Activated gamma-delta T cell treated with Interleukin-2 at 50 U/mL for 16 hours (primary cell): Measurements from ENCODE around the gene DLL1.
"Not testable (repeated sequence)": the region's sequence is repeated elsewhere in the genome, so short reads cannot be mapped to it uniquely, and the experiment has no call there.

Experiments used
- DNase-seq: peaks from one replicate; pipeline ENCODE4 v3.0.0-alpha.2; 2020

The DLL1 gene

DNA sequence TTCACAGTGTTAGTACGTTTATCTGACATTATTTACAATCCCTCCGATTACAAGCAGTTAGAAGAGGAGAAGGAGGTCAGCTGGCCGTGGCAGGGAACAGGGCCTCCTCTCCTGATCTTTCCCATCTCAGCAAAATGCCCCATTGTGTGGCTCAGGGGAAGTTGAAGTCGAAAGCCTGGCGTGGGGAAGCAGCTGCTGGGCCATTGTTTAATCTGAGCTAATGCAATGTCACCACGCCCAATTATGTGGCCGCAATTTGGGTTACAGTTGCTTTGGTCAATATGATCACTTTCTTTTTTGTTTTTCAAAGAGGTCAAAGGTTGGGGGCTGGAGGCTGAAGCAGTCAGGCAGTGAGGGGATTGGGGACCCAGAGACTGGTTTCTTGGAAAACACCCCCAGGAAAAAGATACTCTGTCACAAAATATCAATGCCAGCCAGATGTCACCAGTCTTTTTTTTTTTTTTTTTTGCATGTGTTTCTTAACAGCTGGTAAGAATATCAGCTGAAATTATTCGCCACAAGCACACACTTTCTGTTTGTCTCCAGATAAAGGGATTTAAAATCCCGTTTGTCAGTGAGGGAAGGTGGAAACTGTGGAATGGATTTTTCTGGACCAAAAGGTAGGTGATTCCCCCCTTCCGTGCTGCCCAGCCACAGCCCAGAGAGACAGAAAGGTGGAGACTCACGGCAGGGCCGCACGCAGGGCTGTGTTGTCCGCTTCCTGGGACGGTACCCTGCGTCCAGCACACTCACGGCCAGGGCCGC is 24.6 kb downstream of the DLL1 start:
- DNase-seq, result no peak

GRCh38 chr6:170265655-170266054 is 25.2 kb downstream of the DLL1 start:
- DNase-seq, result no peak

GRCh38 chr6:170264644-170265043 is 26.2 kb downstream of the DLL1 start:
- not testable (repeated sequence) for DNase-seq

- no peak for DNase-seq
Measured at GRCh38 chr6:170264086-170264485, 26.8 kb downstream of the DLL1 start.

DNA sequence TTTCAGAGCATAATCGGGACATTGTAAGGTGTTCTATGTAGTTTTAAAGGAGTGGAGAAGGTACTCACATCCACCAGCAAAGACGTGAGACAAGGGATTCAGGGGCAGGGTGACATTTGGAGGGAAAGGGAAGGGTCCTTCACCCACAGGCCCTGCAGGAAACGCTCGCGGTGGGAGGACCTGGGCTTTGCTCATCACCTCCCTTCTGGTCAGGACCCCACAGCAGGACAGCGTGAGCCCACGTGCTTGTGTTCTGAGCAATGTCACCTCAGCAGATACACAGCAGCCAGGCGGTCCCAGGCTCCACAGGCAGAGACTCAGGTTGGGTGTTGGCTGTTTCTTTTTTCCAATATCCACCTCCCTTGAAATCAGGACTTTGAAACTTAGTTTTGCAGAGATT is 27.5 kb downstream of the DLL1 start:
- DNase-seq, result no peak

- DNase-seq, result no peak
Measured at GRCh38 chr6:170262489-170263088, 28.3 kb downstream of the DLL1 start.

DNA sequence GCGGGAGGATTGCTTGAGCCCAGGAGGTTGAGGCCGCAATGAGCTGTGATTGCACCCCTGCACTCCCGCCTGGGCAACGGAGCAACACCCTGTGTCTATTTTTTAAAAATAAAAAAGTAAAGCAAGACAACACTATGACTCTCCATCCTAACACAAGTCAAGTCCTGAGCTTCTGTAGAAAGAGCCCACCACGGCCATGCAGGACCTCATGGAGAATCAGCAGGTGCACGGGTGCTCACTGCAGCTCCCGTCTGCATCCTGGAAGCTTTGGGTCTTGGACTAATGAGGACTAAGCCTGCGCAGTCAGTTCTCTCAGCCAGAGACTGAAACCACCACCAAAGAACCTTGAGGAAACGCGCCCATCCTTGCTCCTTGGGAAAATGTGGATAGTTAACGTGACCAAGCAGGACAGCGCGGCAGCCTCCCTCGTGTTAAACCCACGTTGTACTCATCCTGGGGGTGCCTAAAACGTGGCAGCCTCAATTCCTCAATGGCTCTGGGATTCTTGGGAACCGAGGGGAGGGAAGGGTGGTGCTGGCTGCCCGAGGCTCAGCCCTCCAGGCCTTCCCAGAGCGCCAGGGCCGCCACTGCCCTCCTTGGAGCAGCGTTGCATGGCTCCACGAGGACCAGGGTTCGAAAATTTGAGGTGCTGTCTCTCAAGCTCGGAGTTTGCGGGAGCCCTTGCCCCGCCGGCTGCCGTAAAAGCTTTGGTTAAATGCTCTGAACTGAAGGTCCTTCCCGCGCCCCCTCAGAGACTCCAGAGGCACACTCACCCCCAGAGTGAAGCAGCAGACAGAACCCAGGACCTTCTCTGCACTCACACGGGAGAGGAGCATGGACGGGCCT is 29.0 kb downstream of the DLL1 start:
- DNase-seq, result no peak

DNA sequence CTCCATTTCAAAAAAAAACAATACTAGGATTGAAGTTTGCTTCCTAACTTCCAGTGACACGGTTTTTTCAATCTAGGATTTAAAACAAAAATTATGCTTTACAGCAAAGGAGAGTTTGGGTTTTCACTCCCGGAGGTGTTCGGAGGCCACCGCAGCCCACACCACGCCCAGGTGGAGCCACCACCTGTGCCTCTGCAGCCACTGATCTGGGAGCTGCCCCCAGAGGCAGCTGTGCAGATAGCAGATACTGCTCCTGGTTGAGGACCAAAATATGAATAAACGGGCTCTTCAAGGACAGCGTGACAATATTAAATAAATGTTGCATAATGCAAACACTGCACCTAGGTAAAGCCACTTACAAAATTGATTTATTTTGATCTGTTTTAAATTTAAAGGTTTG is 30.2 kb downstream of the DLL1 start:
- no peak for DNase-seq

- DNase-seq, result no peak
Measured at GRCh38 chr6:170259278-170259677, 31.6 kb downstream of the DLL1 start.

GRCh38 chr6:170258407-170258806 is 32.5 kb downstream of the DLL1 start:
- DNase-seq, result no peak

DNA sequence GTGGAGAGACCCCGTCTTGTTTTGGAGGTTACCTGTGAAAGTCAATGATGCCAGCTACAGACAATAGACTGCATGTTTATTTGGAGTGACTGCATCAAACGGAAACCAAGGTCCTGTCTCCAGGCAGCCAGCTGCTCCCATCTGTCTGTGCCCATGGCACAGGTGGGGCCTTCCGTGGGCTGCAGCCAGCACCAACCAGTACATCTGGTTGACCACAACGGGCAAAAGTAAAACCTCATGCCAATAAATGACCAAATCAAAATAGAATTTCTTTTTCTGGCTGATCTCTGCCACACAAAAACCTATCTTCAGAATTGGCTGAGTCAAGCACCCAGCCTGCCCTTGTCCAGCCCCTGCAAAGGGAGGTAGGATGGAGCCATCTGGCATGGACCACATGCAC is 33.5 kb downstream of the DLL1 start:
- no peak for DNase-seq

DNA sequence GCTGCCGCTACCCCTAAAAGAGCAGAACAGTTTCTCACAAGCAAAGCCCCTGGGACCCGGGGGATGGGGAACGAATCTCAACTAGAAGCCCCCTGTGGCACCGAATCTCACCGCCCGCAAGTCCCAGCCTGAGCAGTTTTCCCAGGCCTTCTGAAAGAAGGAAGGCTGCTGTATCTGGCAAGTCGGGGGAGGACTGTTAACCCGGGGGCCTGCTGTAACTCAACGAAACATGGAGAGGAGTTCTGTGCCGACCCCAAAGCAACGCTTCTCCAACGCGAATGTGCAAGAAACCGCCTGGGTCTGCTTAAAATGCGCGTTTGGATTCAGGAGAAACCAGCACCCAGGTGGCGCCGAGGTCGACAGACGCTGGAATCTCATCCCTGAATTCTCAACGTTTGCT is 34.2 kb downstream of the DLL1 start:
- DNase-seq, result no peak

GRCh38 chr6:170255426-170256125 is 35.3 kb downstream of the DLL1 start:
- no peak for DNase-seq

GRCh38 chr6:170254315-170255213 is 36.3 kb downstream of the DLL1 start:
- no peak for DNase-seq

DNA sequence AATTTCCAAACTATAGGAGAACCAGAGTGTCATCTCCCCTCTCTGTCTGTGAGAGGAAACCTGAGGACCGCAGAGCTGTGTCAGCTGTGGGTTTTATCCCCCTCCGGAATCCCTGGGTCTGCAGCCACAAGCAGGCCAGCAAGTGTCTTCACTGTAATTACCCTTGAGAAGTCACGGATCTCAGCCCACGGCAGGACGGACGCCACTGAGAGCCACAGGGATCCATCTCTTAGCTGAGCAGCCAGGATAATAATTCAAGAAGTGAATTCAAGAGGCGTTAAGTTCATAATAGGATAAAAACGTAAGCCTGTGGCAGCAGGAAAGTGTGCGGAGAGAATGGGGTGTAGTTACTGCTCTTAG is 37.0 kb downstream of the DLL1 start:
- DNase-seq, result no peak

- no peak for DNase-seq
Measured at GRCh38 chr6:170253226-170253909, 37.5 kb downstream of the DLL1 start.

DNA sequence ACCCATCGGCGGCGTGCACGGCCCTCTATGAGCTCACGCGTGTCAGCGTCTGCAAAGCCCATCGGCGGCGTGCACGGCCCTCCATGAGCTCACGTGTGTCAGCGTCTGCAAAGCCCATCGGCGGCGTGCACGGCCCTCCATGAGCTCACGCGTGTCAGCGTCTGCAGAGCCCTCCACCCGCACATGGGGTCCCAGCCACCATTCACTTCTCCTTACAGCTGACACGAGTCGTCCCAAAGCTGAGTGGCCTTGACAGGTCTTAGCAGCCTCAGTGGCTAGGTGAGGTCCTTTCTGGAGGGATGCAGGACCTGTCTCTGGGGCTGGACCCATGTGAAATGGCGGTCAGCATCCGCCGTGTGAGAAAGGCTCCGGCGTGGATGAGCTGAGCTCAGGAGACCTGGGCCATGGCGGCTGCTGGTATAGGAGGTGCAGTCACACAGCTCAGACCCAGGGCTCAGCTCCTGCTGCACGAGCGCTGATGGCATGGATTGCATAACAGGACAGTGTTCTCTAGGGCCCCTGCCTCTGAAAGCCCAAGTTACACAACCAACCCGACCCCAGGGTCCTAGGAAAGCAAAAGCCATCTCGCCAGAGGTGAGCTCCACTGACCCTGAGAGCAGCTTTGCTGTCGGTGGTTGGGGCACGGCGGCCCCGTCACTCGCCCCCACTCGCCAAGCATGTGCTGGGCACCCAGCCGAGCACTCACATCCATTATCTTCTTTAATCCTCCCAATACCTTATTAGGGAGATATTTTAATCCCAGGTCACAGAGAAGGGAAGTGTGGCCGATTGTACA is 38.9 kb downstream of the DLL1 start:
- no peak for DNase-seq

DNA sequence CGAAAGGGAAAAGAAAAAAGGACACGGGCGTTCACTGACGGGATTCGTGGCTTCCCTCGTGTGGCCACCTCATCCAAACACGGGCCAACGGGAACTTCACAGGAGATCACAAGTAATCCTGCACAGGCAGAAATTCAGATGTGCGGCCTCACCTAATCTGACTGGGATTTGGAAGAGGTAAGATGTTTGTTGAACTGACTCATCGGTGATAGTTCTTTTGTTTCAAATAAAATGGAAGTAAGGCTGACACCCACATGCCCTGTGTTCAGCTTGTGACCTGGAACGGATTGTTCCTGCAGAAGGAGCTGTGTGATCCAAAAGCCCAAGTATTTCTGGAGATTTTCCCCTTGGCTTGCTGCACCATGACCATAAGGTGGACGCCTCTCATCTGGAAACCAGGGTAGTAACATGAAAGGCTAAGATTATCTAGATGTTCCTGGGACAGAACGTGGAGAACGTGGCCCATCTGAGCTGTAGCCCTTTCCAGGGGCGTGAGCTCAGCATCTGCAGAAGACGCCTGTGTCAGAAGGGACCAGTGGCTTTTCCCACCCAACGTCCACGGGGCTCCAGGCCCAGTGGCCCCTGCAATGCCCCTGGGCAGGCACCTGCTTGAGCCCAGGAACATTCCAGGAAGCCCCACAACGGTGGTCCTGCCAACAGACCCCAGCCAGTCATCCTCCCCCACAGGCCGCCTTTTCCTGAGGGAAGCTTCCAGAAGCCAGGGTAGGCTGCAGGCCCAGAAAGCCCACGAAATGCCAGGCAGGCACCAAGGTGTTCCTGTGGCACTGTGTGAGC is 39.7 kb downstream of the DLL1 start:
- no peak for DNase-seq

GRCh38 chr6:170250455-170250854 is 40.4 kb downstream of the DLL1 start:
- no peak for DNase-seq

DNA sequence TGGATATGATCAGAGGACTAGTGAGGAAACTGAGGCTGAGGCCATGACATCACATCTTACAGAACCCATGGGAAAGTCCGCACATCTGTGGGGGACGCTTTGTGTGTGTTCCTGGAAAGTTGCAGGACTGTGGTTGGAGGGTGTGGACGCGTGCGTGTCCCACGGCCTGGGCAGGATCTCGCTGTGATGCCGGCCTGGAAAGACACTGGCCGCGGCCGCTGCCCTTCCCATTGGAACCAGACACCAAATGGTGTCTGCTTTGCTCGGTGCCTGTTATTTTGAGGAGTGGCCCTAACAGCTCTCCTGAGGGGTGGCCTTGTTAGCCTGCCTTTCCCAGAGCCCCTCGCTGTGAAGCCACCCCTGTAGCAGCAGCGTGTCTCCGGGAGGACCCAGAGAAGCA is 41.1 kb downstream of the DLL1 start:
- no peak for DNase-seq
